Neural cell (in vitro differentiated cells): ENCODE results near the gene IBA57. TPM values are rescaled to one million over a fixed set of nuclear protein-coding genes. Genes with fewer than 3 reads are reported as not detected.

Experiments used
- H2AFZ ChIP-seq: fragments of 200-600, 300-800 bp; sonication (generic), shearing (Covaris generic); 2 replicates; pipeline ENCODE4 v1.6.0; 2014; ENCODE audit warnings: low read depth, mild to moderate bottlenecking, antibody characterized with exemption, low read length, moderate library complexity
- H3F3A ChIP-seq: fragments of 200-600 bp; shearing (Covaris generic); 2 replicates; pipeline ENCODE4 v1.6.1; 2016; ENCODE audit warnings: mild to moderate bottlenecking, moderate library complexity, mixed read lengths, antibody characterized with exemption, low read length; ENCODE audit not compliant: insufficient read depth, poor library complexity, severe bottlenecking
- H3K27ac ChIP-seq: fragments of 200-600, 300-800 bp; sonication (generic), shearing (Covaris generic); 2 replicates; pipeline ENCODE4 v1.5.1; 2014; ENCODE audit warnings: mild to moderate bottlenecking, low read length, moderate library complexity
- H3K27me3 ChIP-seq: fragments of 300-800, 200-600 bp; sonication (generic), shearing (Covaris generic); 2 replicates; pipeline ENCODE4 v1.6.0; 2014; ENCODE audit warnings: mild to moderate bottlenecking, low read depth, low read length, moderate library complexity; ENCODE audit not compliant: insufficient read depth
- H3K36me3 ChIP-seq: fragments of 300-800, 200-600 bp; sonication (generic), shearing (Covaris generic); 2 replicates; pipeline ENCODE4 v1.5.1; 2014; ENCODE audit warnings: mild to moderate bottlenecking, antibody characterized with exemption, low read length, moderate library complexity; ENCODE audit not compliant: insufficient read depth
- H3K4me2 ChIP-seq: fragments of 300-800, 200-600 bp; sonication (generic), shearing (Covaris generic); 2 replicates; pipeline ENCODE4 v1.6.0; 2014; ENCODE audit warnings: mild to moderate bottlenecking, low read length
- H3K4me3 ChIP-seq: fragments of 300-800, 200-600 bp; sonication (generic), shearing (Covaris generic); 2 replicates; pipeline ENCODE4 v1.5.1; 2014; ENCODE audit warnings: mild to moderate bottlenecking, low read length, moderate library complexity
- H3K79me2 ChIP-seq: fragments of 200-600 bp; shearing (Covaris generic); replicated peaks from 2 replicates; pipeline ENCODE4 v1.6.0; 2014; ENCODE audit warnings: mild to moderate bottlenecking, low read length, moderate library complexity; ENCODE audit not compliant: insufficient read depth
- H3K9ac ChIP-seq: fragments of 300-800, 200-600 bp; sonication (generic), shearing (Covaris generic); 2 replicates; pipeline ENCODE4 v1.6.1; 2016; ENCODE audit warnings: mild to moderate bottlenecking, low read length, mixed read lengths
- H3K9me2 ChIP-seq: fragments of 200-600 bp; shearing (Covaris generic); 2 replicates; pipeline ENCODE4 v1.6.1; 2016; ENCODE audit warnings: mild to moderate bottlenecking, low read length, mixed read lengths; ENCODE audit not compliant: insufficient read depth
- H3K9me3 ChIP-seq: fragments of 200-600, 300-800 bp; sonication (generic), shearing (Covaris generic); 2 replicates; pipeline ENCODE4 v1.6.1; 2016; ENCODE audit warnings: mild to moderate bottlenecking, mixed run types, low read length, moderate library complexity, mixed read lengths
- H4K20me1 ChIP-seq: fragments of 200-600 bp; shearing (Covaris generic); 2 replicates; pipeline ENCODE4 v1.6.1; 2016; ENCODE audit warnings: mild to moderate bottlenecking, mixed run types; ENCODE audit not compliant: insufficient read depth
- EP300 ChIP-seq: fragments of 450-650 bp; conservative IDR thresholded peaks from 2 replicates; pipeline ENCODE4 v1.6.1; 2014; ENCODE audit warnings: antibody characterized with exemption, mild to moderate bottlenecking, moderate library complexity; ENCODE audit not compliant: poor library complexity, severe bottlenecking
- EZH2 ChIP-seq: fragments of 200-600, 300-800 bp; shearing (Covaris generic), sonication (generic); IDR thresholded peaks from 2 replicates; pipeline ENCODE4 v1.6.1; 2014; ENCODE audit warnings: antibody characterized with exemption, low read length, borderline replicate concordance, mild to moderate bottlenecking; ENCODE audit not compliant: insufficient read depth, poor library complexity, severe bottlenecking
- MXI1 ChIP-seq: fragments of 450-650 bp; conservative IDR thresholded peaks from 2 replicates; pipeline ENCODE4 v1.6.1; 2014; ENCODE audit warnings: antibody characterized with exemption, mild to moderate bottlenecking; ENCODE audit not compliant: poor library complexity, severe bottlenecking
- POLR2AphosphoS5 ChIP-seq: IDR thresholded peaks from 2 replicates; pipeline ENCODE4 v1.6.1; 2012
- RAD21 ChIP-seq: fragments of 450-650 bp; conservative IDR thresholded peaks from 2 replicates; pipeline ENCODE4 v1.6.1; 2014; ENCODE audit warnings: antibody characterized with exemption, mild to moderate bottlenecking, moderate library complexity
- SMC3 ChIP-seq: fragments of 450-650 bp; conservative IDR thresholded peaks from 2 replicates; pipeline ENCODE4 v1.6.1; 2014; ENCODE audit warnings: antibody characterized with exemption, mild to moderate bottlenecking, moderate library complexity; ENCODE audit not compliant: poor library complexity
- TAF1 ChIP-seq: IDR thresholded peaks from 2 replicates; pipeline ENCODE4 v1.6.1; 2012; ENCODE audit warnings: low read depth
- polyA plus RNA-seq: library from polyadenylated mRNA; depleted of rRNA; stranded (reverse); fragments of >200 nt; gene quantifications from 2 replicates; pipeline ENCODE4 v1.2.3, GENCODE V29; 2014
- TF ChIP-seq, protein P1 (sequence below): IDR thresholded peaks from 2 replicates; pipeline ENCODE4 v1.6.1; 2012; ENCODE audit warnings: borderline replicate concordance
- TF ChIP-seq, protein P2 (sequence below): fragments of 450-650 bp; IDR thresholded peaks from 2 replicates; pipeline ENCODE4 v1.5.1; 2014; ENCODE audit warnings: antibody characterized with exemption, mild to moderate bottlenecking, moderate library complexity; ENCODE audit not compliant: poor library complexity, severe bottlenecking

Gene IBA57
- polyA plus RNA-seq, 1 donor from 2014 or later = 5.5 TPM

DNA sequence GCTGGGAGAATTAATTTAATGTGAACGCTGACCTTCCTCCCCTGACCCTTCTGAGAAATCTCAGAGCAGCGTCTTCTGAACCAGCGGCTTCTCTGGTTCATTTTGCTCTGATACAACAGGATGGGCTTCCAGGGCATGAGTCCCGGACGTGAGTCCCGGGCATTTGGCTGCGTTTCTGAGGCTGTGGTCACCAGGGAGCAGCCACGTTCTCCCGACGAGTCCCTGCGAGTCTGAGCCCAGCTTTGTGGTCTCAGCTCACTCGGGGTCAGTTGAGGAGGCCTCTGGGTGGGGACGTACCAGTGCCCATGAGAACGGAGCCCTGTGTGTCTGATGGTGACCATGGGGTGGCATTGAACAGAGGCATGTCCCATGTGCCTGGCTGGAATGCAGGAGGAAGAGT lies 24.6 kb downstream of the IBA57 start:
- TF ChIP-seq RAD21 (no peak), MXI1 (no peak), SMC3 (no peak), EP300 (no peak), POLR2AphosphoS5 (no peak), EZH2 (no peak)
- TF ChIP-seq, protein P1, sequence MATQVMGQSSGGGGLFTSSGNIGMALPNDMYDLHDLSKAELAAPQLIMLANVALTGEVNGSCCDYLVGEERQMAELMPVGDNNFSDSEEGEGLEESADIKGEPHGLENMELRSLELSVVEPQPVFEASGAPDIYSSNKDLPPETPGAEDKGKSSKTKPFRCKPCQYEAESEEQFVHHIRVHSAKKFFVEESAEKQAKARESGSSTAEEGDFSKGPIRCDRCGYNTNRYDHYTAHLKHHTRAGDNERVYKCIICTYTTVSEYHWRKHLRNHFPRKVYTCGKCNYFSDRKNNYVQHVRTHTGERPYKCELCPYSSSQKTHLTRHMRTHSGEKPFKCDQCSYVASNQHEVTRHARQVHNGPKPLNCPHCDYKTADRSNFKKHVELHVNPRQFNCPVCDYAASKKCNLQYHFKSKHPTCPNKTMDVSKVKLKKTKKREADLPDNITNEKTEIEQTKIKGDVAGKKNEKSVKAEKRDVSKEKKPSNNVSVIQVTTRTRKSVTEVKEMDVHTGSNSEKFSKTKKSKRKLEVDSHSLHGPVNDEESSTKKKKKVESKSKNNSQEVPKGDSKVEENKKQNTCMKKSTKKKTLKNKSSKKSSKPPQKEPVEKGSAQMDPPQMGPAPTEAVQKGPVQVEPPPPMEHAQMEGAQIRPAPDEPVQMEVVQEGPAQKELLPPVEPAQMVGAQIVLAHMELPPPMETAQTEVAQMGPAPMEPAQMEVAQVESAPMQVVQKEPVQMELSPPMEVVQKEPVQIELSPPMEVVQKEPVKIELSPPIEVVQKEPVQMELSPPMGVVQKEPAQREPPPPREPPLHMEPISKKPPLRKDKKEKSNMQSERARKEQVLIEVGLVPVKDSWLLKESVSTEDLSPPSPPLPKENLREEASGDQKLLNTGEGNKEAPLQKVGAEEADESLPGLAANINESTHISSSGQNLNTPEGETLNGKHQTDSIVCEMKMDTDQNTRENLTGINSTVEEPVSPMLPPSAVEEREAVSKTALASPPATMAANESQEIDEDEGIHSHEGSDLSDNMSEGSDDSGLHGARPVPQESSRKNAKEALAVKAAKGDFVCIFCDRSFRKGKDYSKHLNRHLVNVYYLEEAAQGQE = no peak
- no peaks in the 10 kb centered on the region for H3F3A ChIP-seq
- no peak overlapping the region for H3K4me2 ChIP-seq
- H3K9me3 ChIP-seq = peaks cover 7% of the 10 kb centered on the region
- H3K9me2 ChIP-seq = no peaks in the 10 kb centered on the region
- no peak overlapping the region for H3K27ac ChIP-seq
- no peak overlapping the region for H3K4me3 ChIP-seq
- no peaks in the 10 kb centered on the region for H4K20me1 ChIP-seq
- no peak overlapping the region for H2AFZ ChIP-seq
- no peaks in the 10 kb centered on the region for H3K27me3 ChIP-seq
- no peak overlapping the region for H3K9ac ChIP-seq
- no peaks in the 10 kb centered on the region for H3K79me2 ChIP-seq
- H3K36me3 ChIP-seq = no peaks in the 10 kb centered on the region

DNA sequence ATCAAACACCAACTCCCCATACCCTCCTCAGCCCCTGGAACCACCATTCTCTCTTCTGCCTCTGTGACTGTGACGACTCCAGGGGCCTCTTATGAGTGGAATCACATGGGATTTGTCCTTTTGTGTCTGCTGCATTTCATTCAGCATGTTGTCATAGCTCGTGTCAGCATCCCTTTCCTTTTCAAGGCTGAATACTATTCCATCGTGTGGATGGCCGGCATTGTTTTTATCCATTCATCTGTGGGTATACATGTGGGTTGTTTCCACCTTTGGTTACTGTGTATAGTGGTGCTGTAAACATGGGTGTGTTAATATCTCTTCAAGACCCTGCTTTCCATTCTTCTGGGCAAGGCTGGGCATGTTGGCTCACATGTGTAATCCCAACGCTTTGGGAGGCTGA lies 25.2 kb downstream of the IBA57 start:
- H4K20me1 ChIP-seq = no peaks in the 10 kb centered on the region
- H3K79me2 ChIP-seq = no peaks in the 10 kb centered on the region
- no peak overlapping the region for H3K9ac ChIP-seq
- no peaks in the 10 kb centered on the region for H3K27me3 ChIP-seq
- peaks cover 7% of the 10 kb centered on the region for H3K9me3 ChIP-seq
- no peak overlapping the region for H2AFZ ChIP-seq
- H3K9me2 ChIP-seq = no peaks in the 10 kb centered on the region
- H3K36me3 ChIP-seq = no peaks in the 10 kb centered on the region
- H3K4me3 ChIP-seq = no peak overlapping the region
- no peak overlapping the region for H3K27ac ChIP-seq
- H3F3A ChIP-seq = no peaks in the 10 kb centered on the region
- no peak for TF ChIP-seq RAD21
- no peak overlapping the region for H3K4me2 ChIP-seq

DNA sequence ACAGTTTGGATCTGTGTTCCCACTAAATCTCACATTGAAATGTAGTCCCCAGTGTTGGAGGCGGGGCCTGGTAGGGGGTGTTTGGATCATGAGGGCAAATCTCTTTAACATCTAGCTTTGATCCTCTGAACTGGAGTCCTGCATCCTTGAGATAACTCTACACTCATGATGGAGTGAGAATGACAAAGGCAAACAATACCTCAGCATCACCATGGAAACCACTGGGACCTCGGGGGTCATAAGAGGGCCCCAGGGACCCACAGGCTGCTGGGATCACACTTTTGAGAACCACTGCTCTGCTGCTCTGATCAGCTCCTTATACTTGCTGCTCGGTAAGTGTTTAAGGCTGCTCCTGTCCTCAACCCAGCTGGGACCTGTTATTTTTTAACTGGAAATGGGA lies 28.8 kb downstream of the IBA57 start:
- H3K9me3 ChIP-seq = peaks cover 4% of the 10 kb centered on the region
- no peak overlapping the region for H3K4me2 ChIP-seq
- H3K27me3 ChIP-seq = no peaks in the 10 kb centered on the region
- no peak for TF ChIP-seq EP300
- no peak for TF ChIP-seq MXI1
- TF ChIP-seq EZH2 = no peak
- no peak for TF ChIP-seq POLR2AphosphoS5
- TF ChIP-seq, protein P2, sequence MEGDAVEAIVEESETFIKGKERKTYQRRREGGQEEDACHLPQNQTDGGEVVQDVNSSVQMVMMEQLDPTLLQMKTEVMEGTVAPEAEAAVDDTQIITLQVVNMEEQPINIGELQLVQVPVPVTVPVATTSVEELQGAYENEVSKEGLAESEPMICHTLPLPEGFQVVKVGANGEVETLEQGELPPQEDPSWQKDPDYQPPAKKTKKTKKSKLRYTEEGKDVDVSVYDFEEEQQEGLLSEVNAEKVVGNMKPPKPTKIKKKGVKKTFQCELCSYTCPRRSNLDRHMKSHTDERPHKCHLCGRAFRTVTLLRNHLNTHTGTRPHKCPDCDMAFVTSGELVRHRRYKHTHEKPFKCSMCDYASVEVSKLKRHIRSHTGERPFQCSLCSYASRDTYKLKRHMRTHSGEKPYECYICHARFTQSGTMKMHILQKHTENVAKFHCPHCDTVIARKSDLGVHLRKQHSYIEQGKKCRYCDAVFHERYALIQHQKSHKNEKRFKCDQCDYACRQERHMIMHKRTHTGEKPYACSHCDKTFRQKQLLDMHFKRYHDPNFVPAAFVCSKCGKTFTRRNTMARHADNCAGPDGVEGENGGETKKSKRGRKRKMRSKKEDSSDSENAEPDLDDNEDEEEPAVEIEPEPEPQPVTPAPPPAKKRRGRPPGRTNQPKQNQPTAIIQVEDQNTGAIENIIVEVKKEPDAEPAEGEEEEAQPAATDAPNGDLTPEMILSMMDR = no peak
- TF ChIP-seq SMC3 = no peak
- TF ChIP-seq, protein P1 = no peak
- TF ChIP-seq TAF1 = no peak
- no peak for TF ChIP-seq RAD21
- H3K36me3 ChIP-seq = no peaks in the 10 kb centered on the region
- H2AFZ ChIP-seq = no peak overlapping the region
- H3K79me2 ChIP-seq = no peaks in the 10 kb centered on the region
- no peaks in the 10 kb centered on the region for H3K9me2 ChIP-seq
- H4K20me1 ChIP-seq = no peaks in the 10 kb centered on the region
- H3K27ac ChIP-seq = no peak overlapping the region
- H3K9ac ChIP-seq = no peak overlapping the region
- no peaks in the 10 kb centered on the region for H3F3A ChIP-seq
- no peak overlapping the region for H3K4me3 ChIP-seq
